Measurements from ENCODE around the gene COX5A. TPM values are rescaled to one million over a fixed set of nuclear protein-coding genes. Genes with fewer than 3 reads are reported as not detected.
"Not testable (repeated sequence)": the region's sequence is repeated elsewhere in the genome, so short reads cannot be mapped to it uniquely, and the experiment has no call there.

COX5A gene
- total RNA-seq, 2 donors from 2014 or later = 243 to 279 TPM

DNA sequence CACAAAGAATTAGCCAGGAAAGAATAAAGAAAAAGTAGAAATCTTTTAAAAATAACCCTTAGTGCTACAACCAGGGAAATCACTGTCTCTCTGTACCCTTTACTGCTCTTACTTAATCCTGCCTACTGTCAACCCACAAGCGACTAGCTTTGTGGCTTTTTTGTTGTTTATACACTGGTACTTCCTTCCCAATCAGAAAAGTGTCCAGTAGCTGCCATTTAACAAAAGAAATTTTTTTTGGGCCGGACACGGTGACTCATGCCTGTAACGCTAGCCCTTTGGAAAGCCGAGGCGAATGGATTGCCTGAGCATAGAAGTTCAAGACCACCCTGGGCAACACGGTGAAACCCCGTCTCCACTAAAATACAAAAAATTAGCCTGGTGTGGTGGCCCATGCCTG, 17.4 kb downstream of the COX5A start:
- H3K4me1 Mint-ChIP-seq = no peaks in the 10 kb centered on the region
- TF ChIP-seq, protein P1, sequence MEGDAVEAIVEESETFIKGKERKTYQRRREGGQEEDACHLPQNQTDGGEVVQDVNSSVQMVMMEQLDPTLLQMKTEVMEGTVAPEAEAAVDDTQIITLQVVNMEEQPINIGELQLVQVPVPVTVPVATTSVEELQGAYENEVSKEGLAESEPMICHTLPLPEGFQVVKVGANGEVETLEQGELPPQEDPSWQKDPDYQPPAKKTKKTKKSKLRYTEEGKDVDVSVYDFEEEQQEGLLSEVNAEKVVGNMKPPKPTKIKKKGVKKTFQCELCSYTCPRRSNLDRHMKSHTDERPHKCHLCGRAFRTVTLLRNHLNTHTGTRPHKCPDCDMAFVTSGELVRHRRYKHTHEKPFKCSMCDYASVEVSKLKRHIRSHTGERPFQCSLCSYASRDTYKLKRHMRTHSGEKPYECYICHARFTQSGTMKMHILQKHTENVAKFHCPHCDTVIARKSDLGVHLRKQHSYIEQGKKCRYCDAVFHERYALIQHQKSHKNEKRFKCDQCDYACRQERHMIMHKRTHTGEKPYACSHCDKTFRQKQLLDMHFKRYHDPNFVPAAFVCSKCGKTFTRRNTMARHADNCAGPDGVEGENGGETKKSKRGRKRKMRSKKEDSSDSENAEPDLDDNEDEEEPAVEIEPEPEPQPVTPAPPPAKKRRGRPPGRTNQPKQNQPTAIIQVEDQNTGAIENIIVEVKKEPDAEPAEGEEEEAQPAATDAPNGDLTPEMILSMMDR (conservative IDR thresholded peaks at IDR 0.05) = no peak
- H3K4me3 Mint-ChIP-seq = no peak overlapping the region
- Histone ChIP-seq H3K27ac (ENCODE audit: low read depth, low read length) (no peak overlapping the region), H3K4me3 (ENCODE audit: low read length) (no peak overlapping the region), H3K27me3 (ENCODE audit: control insufficient read depth, insufficient read depth, low read length, poor library complexity, severe bottlenecking) (no peaks in the 10 kb centered on the region), H3K9me3 (ENCODE audit: control insufficient read depth, low read length) (no peaks in the 10 kb centered on the region), H3K9ac (ENCODE audit: extremely low read depth, low read length, poor library complexity, severe bottlenecking) (no peak overlapping the region), H3K36me3 (ENCODE audit: control insufficient read depth, insufficient read depth, low read length) (peaks cover 83% of the 10 kb centered on the region), H3K4me1 (ENCODE audit: control insufficient read depth, insufficient read depth, low read length) (no peaks in the 10 kb centered on the region)
- WGBS, 2 experiments (ENCODE audit: insufficient coverage in 1 of 2, insufficient read length in 1 of 2) = 94 to 97% methylated on average over 8 of the region's 8 CpGs
- H3K36me3 Mint-ChIP-seq (ENCODE audit: low read depth) = peaks cover 66% of the 10 kb centered on the region
- H3K27ac Mint-ChIP-seq = no peak overlapping the region
- H3K9me3 Mint-ChIP-seq = no peaks in the 10 kb centered on the region
- H3K27me3 Mint-ChIP-seq (ENCODE audit: insufficient read depth) = no peaks in the 10 kb centered on the region
- DNase-seq = no peak

DNA sequence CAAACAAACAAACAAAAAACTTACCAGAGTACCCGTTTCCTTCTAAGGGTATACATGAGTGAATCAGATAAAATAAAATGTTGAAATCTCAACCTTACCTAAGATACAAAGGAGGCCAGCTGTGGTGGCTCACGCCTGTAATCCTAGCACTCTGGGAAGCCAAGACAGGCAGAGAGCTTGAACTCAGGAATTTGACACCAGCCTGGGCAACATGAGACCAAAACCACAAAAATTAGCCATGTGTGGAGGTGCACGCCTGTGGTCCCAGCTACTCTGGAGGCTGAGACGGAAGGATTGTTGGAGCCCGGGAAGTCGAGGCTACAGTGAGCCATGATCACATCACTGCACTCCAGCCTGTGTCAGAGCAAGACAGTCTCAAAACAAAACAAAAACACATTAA, 20.2 kb downstream of the COX5A start:
- Histone ChIP-seq H3K27me3 (ENCODE audit: control insufficient read depth, insufficient read depth, low read length, poor library complexity, severe bottlenecking) (no peaks in the 10 kb centered on the region), H3K4me1 (ENCODE audit: control insufficient read depth, insufficient read depth, low read length) (no peaks in the 10 kb centered on the region), H3K9me3 (ENCODE audit: control insufficient read depth, low read length) (no peaks in the 10 kb centered on the region), H3K36me3 (ENCODE audit: control insufficient read depth, insufficient read depth, low read length) (peaks cover 81% of the 10 kb centered on the region), H3K4me3 (ENCODE audit: low read length) (no peak overlapping the region), H3K27ac (ENCODE audit: low read depth, low read length) (no peak overlapping the region), H3K9ac (ENCODE audit: extremely low read depth, low read length, poor library complexity, severe bottlenecking) (no peak overlapping the region)
- DNase-seq = no peak
- WGBS, 2 experiments (ENCODE audit: insufficient coverage in 1 of 2, insufficient read length in 1 of 2) = 93 to 94% methylated on average over 5 of the region's 6 CpGs
- Mint-ChIP-seq H3K36me3 (ENCODE audit: low read depth) (peaks cover 69% of the 10 kb centered on the region), H3K27me3 (ENCODE audit: insufficient read depth) (no peaks in the 10 kb centered on the region), H3K4me1 (no peaks in the 10 kb centered on the region), H3K27ac (no peak overlapping the region), H3K4me3 (no peak overlapping the region), H3K9me3 (no peaks in the 10 kb centered on the region)
- TF ChIP-seq, protein P1 (conservative IDR thresholded peaks at IDR 0.05) = no peak

DNA sequence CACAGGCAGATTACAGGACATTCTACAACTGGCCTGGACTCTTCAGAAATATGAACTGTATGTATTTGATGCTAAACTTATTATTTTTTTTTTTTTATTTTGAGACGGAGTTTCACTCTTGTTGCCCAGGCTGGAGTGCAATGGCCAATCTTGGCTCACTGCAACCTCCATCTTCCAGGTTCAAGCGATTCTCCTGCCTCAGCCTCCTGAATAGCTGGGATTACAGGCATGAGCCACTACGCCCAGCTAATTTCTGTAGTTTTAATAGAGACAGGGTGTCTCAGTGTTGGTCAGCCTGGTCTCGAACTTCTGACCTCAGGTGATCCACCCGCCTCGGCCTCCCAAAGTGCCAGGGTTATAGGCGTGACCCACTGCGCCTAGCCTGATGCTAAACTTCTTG, 24.1 kb downstream of the COX5A start:
- H3K4me1 ChIP-seq (ENCODE audit: control insufficient read depth, insufficient read depth, low read length); H3K4me3 ChIP-seq (ENCODE audit: low read length); DNase-seq; H3K27me3 ChIP-seq (ENCODE audit: control insufficient read depth, insufficient read depth, low read length, poor library complexity, severe bottlenecking); H3K9me3 Mint-ChIP-seq; H3K9me3 ChIP-seq (ENCODE audit: control insufficient read depth, low read length); H3K27me3 Mint-ChIP-seq (ENCODE audit: insufficient read depth); H3K9ac ChIP-seq (ENCODE audit: extremely low read depth, low read length, poor library complexity, severe bottlenecking); H3K27ac Mint-ChIP-seq; H3K27ac ChIP-seq (ENCODE audit: low read depth, low read length); H3K4me3 Mint-ChIP-seq; H3K4me1 Mint-ChIP-seq: not testable (repeated sequence)
- H3K36me3 ChIP-seq (ENCODE audit: control insufficient read depth, insufficient read depth, low read length) = peaks cover 65% of the 10 kb centered on the region
- H3K36me3 Mint-ChIP-seq (ENCODE audit: low read depth) = peaks cover 55% of the 10 kb centered on the region
- 92 to 98% methylated on average over 8 of the region's 8 CpGs for WGBS, 2 experiments (ENCODE audit: insufficient coverage in 1 of 2, insufficient read length in 1 of 2)

DNA sequence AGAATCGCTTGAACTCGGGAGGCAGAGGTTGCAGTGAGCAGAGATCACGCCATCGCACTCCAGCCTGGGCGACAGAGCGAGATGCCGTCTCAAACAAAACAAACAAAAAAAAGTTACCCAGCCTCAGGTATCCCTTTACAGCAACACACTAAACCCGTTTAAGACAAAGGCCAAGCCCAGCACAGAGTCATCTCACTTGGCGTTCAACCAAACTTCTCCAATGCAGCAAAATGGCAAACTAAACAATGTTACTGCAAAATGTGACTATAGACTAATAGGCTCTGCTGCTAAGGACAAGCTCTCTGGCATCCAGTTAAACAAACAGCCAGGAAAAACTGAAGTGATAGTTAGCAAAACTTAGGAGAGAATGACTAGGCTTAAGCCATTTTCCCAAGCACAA, 24.8 kb downstream of the COX5A start:
- TF ChIP-seq, protein P1 (conservative IDR thresholded peaks at IDR 0.05) = no peak
- Mint-ChIP-seq H3K36me3 (ENCODE audit: low read depth) (peaks cover 53% of the 10 kb centered on the region), H3K9me3 (no peaks in the 10 kb centered on the region), H3K4me3 (no peak overlapping the region), H3K27me3 (ENCODE audit: insufficient read depth) (no peaks in the 10 kb centered on the region), H3K27ac (no peak overlapping the region), H3K4me1 (no peaks in the 10 kb centered on the region)
- H3K36me3 ChIP-seq (ENCODE audit: control insufficient read depth, insufficient read depth, low read length) = peaks cover 57% of the 10 kb centered on the region
- no peak overlapping the region for H3K9ac ChIP-seq (ENCODE audit: extremely low read depth, low read length, poor library complexity, severe bottlenecking)
- no peak overlapping the region for H3K27ac ChIP-seq (ENCODE audit: low read depth, low read length)
- H3K4me3 ChIP-seq (ENCODE audit: low read length) = no peak overlapping the region
- no peaks in the 10 kb centered on the region for H3K27me3 ChIP-seq (ENCODE audit: control insufficient read depth, insufficient read depth, low read length, poor library complexity, severe bottlenecking)
- no peak for DNase-seq
- WGBS, 2 experiments (ENCODE audit: insufficient coverage in 1 of 2, insufficient read length in 1 of 2) = 86 to 97% methylated on average over 5 to 9 of the region's 9 CpGs
- no peaks in the 10 kb centered on the region for H3K4me1 ChIP-seq (ENCODE audit: control insufficient read depth, insufficient read depth, low read length)
- H3K9me3 ChIP-seq (ENCODE audit: control insufficient read depth, low read length) = no peaks in the 10 kb centered on the region
